GM20431 (cell line): ENCODE data around the gene TNP2.

Experiments used
- in situ Hi-C: fragments of 300-500 bp; cut with MseI, MboI; formaldehyde crosslinking; loops from one replicate; pipeline ENCODE4 v1.15.0; 2020; ENCODE audit warnings: low sequenced_read_pairs; ENCODE audit not compliant: unreplicated experiment

TNP2 gene

GRCh38 chr16:11258553-11259492 lies 10.3 kb downstream of the TNP2 start:
- in situ Hi-C loops, result loop anchor here (10.0 kb wide), 1 partner anchor 284 kb away; no protein-coding TSS in a partner anchor

- in situ Hi-C loops, result loop anchor here (10.0 kb wide), 1 partner anchor 283 kb away; no protein-coding TSS in a partner anchor
These were observed 11.8 kb downstream of the TNP2 start for GRCh38 chr16:11257131-11257938.

- in situ Hi-C loops, result loop anchor here (10.0 kb wide), 1 partner anchor 282 kb away; no protein-coding TSS in a partner anchor
These were observed 12.4 kb downstream of the TNP2 start for GRCh38 chr16:11256661-11257130.

- in situ Hi-C loops, result loop anchor here (10.0 kb wide), 1 partner anchor 281 kb away; no protein-coding TSS in a partner anchor
These were observed 13.1 kb downstream of the TNP2 start, which contains the start of gene SOCS1 for GRCh38 chr16:11255737-11256660. Gene SOCS1, minus strand, starts transcription at chr16:11256204. Its CDS starts 726 bp downstream, at chr16:11255478.

GRCh38 chr16:11254913-11255736 lies 14.0 kb downstream of the TNP2 start:
- in situ Hi-C loops, result loop anchor here (10.0 kb wide), 1 partner anchor 280 kb away; no protein-coding TSS in a partner anchor

- in situ Hi-C loops, result loop anchor here (10.0 kb wide), 1 partner anchor 279 kb away; no protein-coding TSS in a partner anchor
These were observed 14.9 kb downstream of the TNP2 start for GRCh38 chr16:11253995-11254912.

- in situ Hi-C loops, result loop anchor here (10.0 kb wide), 1 partner anchor 279 kb away; no protein-coding TSS in a partner anchor
These were observed 15.8 kb downstream of the TNP2 start for GRCh38 chr16:11253009-11253994.

- in situ Hi-C loops, result loop anchor here (10.0 kb wide), 1 partner anchor 278 kb away; no protein-coding TSS in a partner anchor
These were observed 16.6 kb downstream of the TNP2 start for GRCh38 chr16:11252482-11252931.

GRCh38 chr16:11251525-11252481 lies 17.3 kb downstream of the TNP2 start:
- in situ Hi-C loops, result loop anchor here (10.0 kb wide), 1 partner anchor 277 kb away; no protein-coding TSS in a partner anchor

GRCh38 chr16:11250786-11251524 lies 18.2 kb downstream of the TNP2 start:
- in situ Hi-C loops, result loop anchor here (10.0 kb wide), 1 partner anchor 276 kb away; no protein-coding TSS in a partner anchor

GRCh38 chr16:11250091-11250785 lies 18.9 kb downstream of the TNP2 start:
- in situ Hi-C loops, result loop anchor here (10.0 kb wide), 1 partner anchor 275 kb away; no protein-coding TSS in a partner anchor

GRCh38 chr16:11249233-11250061 lies 19.7 kb downstream of the TNP2 start:
- in situ Hi-C loops, result loop anchor here (10.0 kb wide), 1 partner anchor 275 kb away; no protein-coding TSS in a partner anchor
